ENCODE measurements around the gene NNAT.

Gene NNAT

DNA sequence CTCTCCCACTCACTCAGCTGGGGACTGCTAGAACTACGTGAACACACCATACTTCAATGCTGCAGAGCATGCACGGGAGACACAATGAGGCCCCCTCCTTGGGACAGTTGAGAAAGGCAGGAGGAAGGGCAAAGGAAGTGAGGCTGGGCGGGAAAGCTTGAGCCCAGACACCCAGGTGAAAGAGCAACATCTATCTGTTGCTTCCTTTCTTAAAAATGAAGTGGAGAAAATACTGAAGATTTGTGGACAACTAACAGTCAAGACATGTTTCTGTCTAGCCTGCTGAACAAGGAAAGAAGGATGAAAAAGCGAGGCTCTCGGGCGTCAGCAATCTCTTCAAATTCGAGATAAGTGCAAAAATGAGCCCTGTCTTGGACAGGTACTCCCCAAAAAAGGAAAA lies 3.0 kb upstream of the NNAT start:
- TF ChIP-seq, protein P1, sequence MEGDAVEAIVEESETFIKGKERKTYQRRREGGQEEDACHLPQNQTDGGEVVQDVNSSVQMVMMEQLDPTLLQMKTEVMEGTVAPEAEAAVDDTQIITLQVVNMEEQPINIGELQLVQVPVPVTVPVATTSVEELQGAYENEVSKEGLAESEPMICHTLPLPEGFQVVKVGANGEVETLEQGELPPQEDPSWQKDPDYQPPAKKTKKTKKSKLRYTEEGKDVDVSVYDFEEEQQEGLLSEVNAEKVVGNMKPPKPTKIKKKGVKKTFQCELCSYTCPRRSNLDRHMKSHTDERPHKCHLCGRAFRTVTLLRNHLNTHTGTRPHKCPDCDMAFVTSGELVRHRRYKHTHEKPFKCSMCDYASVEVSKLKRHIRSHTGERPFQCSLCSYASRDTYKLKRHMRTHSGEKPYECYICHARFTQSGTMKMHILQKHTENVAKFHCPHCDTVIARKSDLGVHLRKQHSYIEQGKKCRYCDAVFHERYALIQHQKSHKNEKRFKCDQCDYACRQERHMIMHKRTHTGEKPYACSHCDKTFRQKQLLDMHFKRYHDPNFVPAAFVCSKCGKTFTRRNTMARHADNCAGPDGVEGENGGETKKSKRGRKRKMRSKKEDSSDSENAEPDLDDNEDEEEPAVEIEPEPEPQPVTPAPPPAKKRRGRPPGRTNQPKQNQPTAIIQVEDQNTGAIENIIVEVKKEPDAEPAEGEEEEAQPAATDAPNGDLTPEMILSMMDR (IDR thresholded peaks at IDR 0.05; ENCODE audit: borderline replicate concordance, control extremely low read depth, extremely low read depth, insufficient read depth, missing control alignments), result no peak
- DNase-seq (ENCODE audit: low spot score), result no peak
- in situ Hi-C loops (cut with MboI; ENCODE audit: low sequenced_read_pairs, unreplicated experiment), result loop anchor here (10.0 kb wide), 1 partner anchor 113 kb away; no protein-coding TSS in a partner anchor

DNA sequence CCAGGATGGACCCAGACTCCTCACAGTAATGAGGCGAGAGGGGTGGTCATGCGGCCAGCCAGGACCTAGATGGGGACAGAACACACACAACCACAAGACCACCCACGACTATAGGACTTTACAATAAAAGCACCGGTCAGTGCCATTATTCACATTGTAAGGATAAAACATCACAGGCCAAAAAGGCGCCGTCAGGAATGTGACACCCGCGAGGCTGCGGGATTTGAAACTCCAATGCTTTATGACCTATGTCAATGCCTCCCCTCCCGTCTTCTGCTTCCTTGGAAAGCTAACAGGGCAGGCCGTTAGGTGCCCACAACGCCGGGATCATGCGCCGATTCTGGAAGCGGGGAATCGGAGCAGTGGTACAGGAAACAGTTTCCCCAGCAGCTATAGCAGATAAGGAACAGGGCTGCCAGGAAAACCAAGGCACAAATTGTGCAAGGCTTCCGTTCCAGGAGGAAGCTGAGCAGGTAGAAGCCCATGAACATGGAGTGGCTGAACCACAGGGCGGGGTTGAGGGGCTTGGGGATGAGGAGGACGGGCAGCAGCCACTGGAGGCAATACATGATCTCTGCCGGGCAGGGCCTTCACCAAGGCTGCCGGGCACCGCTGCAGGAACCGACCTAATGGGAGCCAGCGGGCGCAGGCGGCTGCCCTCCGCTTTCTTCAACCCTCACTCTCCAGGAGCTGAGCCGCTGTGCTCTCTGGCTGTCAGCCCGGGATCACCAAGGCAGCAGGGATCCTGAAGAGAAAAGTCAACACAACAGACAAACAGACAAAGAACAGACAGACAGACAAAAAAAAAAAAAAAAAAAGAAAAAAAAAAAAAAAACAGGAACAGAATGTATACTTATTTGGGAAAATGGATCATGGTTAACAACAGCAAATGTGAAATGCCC lies 2.2 kb upstream of the NNAT start:
- in situ Hi-C loops (cut with MboI; ENCODE audit: low sequenced_read_pairs, unreplicated experiment), result loop anchor here (10.0 kb wide), 1 partner anchor 114 kb away; no protein-coding TSS in a partner anchor
- TF ChIP-seq, protein P1 (IDR thresholded peaks at IDR 0.05; ENCODE audit: borderline replicate concordance, control extremely low read depth, extremely low read depth, insufficient read depth, missing control alignments), result no peak
- no peak for DNase-seq (ENCODE audit: low spot score)

DNA sequence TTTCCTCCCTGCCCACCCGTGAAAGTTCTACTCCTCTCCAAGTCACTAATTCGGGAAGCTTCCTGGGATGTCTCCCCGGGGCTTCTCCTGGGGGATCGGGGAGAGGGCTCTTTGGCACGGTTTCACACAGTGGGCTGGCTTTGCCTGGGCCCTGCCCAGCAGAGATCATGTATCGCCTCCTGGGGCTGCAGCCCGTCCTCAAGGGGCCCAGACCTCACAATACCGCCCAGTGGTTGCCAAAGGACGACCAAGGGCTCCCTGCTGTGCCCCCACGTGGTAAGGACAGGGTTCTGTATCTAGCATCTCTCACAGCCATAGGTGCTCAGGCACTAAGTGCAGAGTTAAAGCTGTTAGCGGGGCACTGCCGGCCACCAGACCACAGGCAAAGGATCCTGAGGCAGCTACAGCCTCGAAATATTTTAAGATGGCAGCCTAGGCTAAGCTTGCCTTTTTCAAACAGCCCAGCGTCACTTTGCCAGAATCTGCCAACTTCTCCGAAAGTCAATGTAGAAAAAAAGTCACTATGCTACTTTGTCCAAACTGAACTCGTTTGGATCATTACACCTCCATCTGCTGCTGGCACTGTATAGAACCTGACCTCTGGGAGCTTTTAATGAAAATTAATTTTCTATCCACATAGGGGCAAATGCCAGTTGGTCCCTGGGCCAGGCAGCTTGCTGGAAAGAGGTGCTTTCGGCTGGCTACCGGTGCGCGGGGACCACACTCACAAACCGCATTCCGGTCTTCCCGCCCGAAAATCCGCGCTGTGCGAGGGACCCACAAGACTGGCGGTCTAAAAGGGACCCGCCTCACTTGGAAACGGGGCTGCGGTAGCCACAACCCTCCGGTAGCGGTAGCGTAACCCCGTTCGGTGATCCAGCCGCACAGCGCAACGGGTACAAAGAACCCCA lies 1.3 kb upstream of the NNAT start:
- DNase-seq (ENCODE audit: low spot score), result peak; percentile 33
- TF ChIP-seq, protein P1 (IDR thresholded peaks at IDR 0.05; ENCODE audit: borderline replicate concordance, control extremely low read depth, extremely low read depth, insufficient read depth, missing control alignments), result no peak
- in situ Hi-C loops (cut with MboI; ENCODE audit: low sequenced_read_pairs, unreplicated experiment), result loop anchor here (10.0 kb wide), 1 partner anchor 115 kb away; no protein-coding TSS in a partner anchor

DNA sequence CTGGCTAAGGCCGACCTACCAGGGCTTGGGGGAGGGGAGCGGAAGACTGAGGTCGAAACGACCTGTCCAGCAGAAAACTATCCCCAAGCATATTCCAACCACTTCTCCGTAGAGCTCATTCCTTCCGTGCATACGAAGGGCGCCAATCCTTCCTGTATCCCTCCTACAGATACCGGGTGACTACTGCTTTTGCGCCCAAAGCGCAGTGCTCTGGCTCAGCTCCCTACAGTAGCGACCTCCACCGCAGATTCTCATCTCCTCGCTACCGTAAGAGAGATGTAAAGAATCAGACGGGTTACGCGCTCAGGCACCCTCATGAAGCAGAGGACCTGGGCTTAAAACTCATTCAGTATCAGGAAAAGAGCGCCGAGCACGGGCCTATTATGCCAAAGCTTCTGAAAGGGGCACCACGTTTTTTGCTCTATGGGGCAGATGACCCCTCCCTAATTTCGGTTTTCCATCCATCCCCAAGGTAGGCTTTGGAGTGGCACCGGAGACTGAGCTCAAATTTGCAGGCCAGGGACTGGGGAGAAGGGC lies 563 bp upstream of the NNAT start:
- TF ChIP-seq, protein P1 (IDR thresholded peaks at IDR 0.05; ENCODE audit: borderline replicate concordance, control extremely low read depth, extremely low read depth, insufficient read depth, missing control alignments), result no peak
- no peak for DNase-seq (ENCODE audit: low spot score)
- in situ Hi-C loops (cut with MboI; ENCODE audit: low sequenced_read_pairs, unreplicated experiment), result no loop called here

DNA sequence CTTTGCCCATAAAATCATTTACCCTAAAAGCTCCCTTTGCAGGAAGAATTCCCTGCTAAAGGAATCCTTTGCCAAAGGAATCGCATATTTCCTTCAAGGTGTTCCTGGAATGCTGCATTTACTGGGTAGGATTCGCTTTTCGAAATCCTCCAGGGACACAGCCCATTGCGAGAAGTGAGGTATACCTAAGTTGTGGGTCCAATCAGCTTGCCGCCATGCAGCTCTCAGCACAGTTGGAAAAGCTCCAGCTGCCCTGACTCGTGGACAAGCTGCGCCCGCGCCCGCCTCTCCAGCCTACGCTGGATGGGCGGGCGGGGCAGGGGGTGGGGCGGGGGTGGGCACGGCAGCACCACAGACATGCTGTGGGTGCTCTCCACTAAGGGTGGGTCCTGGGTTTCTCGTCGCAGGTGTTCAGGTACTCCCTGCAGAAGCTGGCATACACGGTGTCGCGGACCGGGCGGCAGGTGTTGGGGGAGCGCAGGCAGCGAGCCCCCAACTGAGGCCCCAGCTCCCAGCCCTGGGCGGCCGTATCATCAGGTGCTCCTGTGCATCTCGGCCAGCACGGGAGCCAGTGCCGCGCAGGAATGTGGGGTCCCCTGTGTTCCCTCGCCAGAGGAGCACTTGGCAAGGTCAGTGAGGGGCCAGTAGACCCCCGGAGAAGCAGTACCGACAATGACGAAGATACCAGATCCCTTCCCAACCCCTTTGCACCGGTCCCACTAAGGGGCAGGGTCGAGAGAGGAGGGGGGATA lies 1.4 kb downstream of the NNAT start:
- DNase-seq (ENCODE audit: low spot score), result peak; percentile 23
- TF ChIP-seq, protein P1 (IDR thresholded peaks at IDR 0.05; ENCODE audit: borderline replicate concordance, control extremely low read depth, extremely low read depth, insufficient read depth, missing control alignments), result no peak
- in situ Hi-C loops (cut with MboI; ENCODE audit: low sequenced_read_pairs, unreplicated experiment), result no loop called here

Data from GM13976 (cell line).